ENCODE measurements around the gene ARHGEF40.
"Not testable (repeated sequence)": the region's sequence is repeated elsewhere in the genome, so short reads cannot be mapped to it uniquely, and the experiment has no call there.

The ARHGEF40 gene

DNA sequence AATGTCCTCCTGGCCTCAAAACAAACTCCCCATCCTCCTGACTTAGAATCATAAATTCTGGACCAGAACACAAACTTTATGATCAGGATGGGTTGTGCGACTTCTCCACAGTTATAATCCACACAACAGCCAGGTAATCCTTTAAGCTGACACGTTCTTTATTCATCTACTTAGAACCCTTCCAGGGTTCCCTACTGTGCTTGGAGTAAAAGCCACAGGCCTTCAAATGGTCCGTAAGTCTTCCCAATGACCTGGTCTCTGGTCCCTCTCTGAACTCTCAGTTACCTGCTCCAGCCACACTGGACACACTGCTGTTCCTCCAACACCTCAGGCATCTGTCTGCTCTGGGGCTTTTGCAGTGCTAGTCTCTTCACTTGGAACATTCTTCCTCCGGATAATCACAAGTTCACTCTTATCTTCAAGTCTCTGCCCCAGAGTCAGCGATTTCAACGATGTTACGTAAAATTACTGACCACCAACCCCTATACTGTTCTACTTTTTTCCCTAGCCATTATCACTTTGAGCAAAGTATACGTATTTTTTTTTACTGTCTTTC lies 29.7 kb upstream of the ARHGEF40 start:
- no peak for DNase-seq

DNA sequence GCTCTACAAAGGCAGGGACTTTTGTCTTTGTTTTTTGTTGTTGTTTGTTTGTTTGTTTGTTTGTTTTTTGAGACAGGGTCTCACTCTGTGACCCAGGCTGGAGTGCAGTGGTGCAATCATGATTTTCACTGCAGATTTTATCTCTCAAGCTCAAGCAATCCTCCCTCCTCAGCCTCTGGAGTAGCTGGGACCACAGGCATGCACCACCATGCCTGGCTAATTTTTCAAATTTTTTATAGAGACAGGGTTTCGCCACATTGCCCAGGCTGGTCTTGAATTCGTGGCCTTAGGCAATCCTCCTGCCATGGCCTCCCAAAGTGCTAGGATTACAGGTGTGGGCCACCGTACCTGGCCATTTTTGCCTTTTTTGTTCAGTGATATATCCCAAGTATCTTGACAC lies 29.2 kb upstream of the ARHGEF40 start:
- DNase-seq: not testable (repeated sequence)

DNA sequence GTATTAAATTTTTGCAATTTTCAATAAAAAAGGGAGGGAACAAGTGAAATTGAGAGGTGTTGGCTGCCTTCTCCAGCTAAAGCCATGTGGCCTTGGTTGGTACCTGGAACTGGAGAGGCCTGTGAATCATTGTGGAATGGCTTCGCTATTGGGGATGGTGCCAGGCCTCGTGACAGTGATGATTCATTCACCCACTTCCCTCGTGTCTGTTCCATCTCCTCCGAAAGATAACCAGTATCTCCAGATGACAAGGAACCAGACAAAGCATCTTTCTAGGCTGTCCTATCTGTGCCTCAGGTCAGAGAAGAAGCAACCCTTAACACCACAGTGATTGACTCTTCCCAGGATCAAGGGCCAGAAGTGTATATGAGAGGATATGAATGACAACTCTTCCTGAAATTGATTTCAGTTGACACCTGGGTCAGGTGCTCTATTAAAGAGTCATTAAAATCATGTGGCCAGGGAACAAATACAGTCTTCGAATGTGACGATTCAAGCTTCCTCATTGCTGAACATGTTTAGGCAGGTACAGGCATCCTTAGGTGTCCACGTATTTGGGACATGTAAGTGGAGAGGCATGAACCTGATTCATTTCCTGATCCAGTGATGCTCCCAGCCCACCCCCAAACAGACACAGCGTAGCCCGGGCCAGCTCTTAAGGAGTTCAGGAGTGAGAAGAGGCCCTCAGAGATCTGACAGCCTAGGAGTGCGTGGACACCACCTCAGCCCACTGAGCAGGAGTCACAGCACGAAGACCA lies 28.2 kb upstream of the ARHGEF40 start, which contains the start of gene RNASE7:
RNASE7 (plus strand) TSS at position 687 of the 758 bp plus-strand sequence. CDS start 631 bp downstream, outside the sequence.
- no peak for DNase-seq

DNA sequence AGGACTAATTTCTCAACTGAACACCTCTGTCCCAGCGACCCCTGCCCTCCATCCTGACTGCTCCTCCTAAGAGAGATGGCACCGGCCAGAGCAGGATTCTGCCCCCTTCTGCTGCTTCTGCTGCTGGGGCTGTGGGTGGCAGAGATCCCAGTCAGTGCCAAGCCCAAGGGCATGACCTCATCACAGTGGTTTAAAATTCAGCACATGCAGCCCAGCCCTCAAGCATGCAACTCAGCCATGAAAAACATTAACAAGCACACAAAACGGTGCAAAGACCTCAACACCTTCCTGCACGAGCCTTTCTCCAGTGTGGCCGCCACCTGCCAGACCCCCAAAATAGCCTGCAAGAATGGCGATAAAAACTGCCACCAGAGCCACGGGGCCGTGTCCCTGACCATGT lies 27.2 kb upstream of the ARHGEF40 start:
- no peak for DNase-seq

DNA sequence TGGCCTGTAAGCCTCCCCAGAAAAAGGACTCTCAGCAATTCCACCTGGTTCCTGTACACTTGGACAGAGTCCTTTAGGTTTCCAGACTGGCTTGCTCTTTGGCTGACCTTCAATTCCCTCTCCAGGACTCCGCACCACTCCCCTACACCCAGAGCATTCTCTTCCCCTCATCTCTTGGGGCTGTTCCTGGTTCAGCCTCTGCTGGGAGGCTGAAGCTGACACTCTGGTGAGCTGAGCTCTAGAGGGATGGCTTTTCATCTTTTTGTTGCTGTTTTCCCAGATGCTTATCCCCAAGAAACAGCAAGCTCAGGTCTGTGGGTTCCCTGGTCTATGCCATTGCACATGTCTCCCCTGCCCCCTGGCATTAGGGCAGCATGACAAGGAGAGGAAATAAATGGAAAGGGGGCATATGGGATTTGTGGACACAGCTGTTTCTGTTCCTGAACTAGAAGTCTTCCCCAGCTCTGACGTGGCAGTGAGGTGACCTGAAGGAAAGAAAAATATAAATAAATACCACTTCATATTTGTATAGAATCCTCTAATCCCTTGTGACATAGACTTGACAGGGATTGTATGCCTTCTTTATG lies 26.6 kb upstream of the ARHGEF40 start:
- no peak for DNase-seq

DNA sequence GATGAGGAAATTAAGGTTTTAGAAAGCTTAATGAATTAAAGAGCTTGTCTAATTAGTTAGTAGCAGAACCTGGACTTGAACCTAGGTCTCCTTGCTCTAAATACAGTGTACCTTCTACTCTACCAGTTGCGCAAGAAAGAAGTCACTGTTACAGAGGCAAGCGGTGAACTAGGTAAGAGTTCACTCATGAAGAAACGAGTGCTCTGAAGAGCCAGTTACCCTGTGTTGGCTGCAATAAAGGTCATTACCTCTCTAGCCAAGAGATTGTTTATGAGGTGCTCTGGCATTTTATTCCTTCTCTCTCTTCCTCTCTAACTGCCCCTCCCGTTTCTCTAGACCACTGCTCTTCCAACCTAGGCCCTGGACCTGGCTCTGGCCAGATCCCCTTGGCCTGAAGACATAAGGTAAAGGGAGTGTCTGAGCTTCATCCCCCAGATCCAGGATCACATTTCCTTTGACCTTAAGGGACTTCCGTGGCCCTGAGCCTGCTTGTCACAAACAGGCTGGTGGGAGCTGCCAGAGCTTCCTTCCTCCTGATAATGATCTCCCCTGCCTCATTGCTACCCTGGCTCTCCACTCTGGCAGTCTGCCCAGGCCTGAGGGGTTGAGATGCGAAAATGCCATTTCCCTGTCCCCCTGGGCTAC lies 26.0 kb upstream of the ARHGEF40 start:
- DNase-seq: no peak

DNA sequence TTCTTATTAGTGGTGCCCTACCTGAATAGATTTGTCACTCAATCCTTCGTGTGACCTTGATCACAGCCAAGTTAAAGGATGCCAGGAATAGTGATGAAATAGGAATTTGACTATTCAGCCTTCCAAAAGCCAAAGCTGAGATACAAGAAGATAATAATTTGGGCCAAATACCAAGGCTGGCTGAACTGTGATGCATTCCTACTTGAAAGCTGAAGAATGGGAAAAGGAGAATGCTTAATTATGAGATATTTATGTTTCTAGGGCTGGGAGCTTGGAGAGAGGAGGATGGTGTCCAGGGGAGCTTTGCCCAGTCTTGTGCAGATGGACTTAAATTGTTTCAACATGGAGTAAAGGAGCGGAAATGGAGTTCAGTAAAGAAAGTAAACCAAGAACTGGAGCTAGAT lies 22.7 kb upstream of the ARHGEF40 start:
- DNase-seq: no peak

DNA sequence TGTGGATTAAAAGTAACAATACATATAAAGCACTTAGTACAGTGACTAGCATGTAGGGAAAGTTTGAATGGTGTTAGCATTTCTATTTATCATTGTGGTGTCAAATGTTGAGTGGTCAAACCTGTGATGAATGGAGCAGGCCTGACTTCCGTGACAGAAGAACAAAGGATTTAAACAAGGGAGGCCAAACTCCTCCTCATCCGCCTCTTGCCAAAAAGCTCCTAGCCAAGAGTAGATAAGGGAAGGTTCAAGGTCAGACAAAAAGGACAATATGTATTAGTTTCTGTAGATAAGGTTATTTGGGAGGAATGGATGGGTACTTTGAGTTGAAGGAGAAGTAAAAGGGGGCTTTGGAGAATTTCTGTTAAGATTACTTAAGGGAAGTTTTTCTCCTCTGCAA lies 21.5 kb upstream of the ARHGEF40 start:
- DNase-seq: no peak

DNA sequence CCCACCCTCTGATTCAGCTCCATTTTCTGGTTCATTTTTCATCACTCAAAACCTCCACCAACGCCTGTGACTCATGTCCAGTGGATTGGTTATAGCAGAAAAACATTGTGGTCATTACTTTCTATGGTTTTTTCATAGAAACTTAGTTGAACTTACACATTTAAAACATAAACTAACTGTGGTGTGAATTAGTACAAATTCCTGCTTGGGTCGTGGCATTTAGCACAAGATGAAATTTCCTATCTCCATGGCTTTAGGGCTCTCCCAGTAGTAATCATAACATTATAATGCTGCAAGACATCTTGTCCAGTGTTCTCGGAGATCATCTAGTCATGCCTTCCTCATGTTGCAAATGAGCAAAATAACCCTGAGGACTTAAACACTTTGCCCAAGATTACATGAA lies 20.8 kb upstream of the ARHGEF40 start:
- no peak for DNase-seq

DNA sequence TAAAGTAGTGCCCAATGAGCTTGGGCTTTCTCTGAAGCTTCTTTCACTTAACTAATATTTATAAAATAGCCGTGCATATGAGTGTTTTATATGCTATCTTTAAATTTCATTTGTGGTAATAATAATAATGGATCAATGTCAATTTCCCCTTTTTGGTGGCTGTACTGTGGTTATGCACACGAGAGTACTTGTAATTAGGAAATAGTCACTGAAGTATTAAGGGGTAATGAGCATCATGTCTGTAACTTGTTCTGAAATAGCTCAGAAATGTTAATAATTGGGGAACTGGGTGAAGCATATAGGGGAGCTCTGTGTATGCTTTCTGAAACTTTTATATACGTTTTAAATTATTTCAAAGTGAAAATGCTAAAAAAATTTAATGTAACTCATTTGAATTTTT lies 19.5 kb upstream of the ARHGEF40 start:
- no peak for DNase-seq

DNA sequence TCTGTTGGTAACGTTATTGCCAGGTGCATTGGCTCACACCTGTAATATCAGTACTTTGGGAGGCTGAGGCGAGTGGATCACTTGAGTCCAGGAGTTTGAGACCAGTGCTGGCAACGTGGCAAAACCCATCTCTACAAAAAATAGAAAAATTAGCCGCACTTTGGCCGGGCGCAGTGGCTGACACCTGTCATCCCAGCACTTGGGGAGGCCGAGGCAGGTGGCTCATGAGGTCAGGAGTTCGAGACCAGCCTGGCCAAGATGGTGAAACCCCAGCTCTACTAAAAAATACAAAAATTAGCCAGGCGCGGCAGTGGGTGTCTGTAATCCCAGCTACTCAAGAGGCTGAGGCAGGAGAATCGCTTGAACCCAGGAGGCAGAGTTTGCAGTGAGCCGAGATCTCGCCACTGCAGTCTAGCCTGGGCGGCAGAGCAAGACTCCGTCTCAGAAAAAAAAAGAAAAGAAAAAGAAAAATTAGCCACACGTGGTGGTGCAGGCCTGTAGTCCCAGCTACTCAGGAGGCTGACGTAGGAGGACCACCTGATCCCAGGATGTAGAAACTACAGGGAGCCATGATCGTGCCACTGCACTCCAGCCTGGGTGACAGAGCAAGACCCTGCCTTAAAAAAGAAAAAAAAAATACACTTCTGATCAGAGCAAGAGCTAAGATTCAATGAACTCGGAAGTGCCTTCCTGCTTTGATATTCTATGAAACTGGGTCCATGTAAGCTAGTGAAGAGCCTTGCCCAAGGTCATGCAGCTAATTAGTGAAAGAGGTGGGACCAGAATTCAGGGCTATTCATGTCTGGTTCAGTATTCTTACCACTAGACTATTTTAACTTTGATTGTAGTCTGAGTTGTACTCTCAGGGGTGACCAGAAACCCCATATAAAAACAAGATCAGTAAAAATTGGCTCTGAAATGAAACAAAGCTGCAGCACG lies 16.7 kb upstream of the ARHGEF40 start:
- DNase-seq: no peak

DNA sequence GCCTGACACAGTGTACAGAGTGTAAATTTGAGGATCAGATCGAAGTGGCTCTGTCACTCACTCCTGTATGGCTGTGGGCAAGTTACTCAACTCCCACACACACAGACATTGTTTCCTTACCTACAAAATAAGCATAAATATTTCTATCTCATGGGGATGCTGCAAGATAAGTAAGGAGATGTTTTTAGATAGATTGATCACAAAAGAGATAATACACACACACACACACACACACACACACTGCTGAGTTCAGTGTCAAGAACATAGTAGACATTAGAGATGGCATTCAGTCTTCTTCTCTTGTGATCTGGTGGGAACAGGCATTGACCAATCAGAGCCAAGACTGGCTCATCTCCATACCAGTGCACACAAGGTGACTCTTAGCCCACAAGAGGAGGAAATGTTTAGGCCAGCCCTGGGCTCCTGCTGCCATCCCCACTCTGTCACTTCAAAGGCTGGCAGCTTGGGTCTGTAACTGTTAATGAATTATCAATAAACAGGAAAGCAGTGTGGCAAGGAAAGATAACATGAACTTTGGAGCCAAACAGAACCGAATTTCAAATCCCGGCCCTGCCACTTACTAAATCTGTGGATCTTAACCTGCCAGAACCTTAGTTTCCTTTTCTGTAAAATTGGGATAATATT lies 15.9 kb upstream of the ARHGEF40 start:
- no peak for DNase-seq

DNA sequence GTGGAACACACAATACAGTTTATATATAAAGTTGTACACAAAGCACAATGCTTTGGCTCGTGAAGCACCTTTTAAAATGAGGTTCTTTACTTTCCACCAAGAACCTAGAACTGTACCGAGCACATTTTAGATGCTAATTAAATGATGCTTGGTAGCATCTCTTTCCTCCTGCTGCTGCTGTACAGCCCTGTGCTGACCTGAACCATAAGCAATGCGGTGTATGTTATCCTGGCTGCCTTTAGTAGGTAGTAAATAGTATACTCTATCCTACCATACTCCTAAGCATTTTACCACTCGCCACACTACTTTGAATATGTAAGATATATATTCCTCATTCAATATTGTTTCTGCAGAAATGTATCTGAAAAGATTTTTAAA lies 15.3 kb upstream of the ARHGEF40 start:
- DNase-seq: no peak

DNA sequence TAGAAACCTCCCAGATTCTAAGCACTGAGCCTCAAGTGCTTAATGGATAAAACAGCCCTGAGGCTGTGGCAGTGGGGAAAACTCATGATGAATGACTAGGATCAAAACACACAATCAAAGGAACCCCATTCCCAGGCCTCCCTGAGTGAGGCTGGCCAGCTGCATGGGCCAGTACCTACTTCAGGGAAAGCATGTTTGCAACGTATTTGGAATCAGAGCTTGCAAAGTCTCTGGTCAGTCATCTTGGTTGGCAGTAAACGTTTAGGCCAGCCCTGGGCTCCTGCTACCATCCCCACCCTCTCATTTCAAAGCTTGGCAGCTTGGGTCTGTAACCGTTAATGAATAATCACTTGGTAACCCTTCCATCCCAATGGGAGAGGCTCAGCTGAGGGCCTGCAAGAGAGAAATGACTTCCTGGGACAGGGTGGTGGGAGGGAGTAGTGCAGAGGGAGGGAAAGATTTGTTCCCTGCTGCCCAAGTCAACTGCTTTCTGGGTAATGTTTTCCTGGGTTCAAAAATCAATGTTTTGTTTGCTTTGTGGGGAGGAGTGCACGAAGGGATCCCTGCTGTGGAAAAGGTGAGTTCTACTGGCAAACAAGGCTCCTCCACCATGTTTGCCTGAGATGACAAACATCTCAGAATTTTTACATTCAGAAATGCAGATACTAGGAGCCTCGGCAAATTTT lies 14.5 kb upstream of the ARHGEF40 start:
- DNase-seq: no peak

DNA sequence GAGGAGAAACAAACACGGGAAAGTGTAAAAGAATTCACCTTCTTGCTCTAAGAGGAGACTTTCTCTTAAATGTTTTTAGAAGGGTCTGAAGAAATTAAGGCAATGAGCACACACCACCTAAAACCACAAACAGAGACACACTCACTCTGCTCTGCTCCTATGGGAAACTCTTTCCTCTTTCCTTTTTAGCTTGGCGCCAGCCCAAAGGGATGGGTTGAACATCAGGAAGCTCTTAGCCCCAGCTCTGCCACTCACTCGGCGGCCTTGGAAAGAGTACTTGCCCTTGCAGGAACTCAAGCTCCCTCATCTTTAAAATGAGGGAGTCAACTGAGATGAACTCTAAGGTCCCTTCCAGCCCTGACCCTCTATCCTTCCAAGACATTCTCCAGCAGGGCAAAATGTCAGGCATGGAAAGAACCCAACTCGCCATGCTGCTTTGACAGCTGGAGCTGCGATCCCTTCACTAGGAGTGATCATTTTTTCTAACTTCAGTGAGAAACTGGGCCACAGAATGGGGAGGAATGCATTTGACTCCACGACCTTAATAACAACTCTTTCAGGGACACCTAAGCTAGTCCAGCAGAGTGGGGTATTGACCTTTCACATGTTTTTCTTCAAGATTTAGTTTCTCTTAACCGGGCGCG lies 13.5 kb upstream of the ARHGEF40 start:
- no peak for DNase-seq

DNA sequence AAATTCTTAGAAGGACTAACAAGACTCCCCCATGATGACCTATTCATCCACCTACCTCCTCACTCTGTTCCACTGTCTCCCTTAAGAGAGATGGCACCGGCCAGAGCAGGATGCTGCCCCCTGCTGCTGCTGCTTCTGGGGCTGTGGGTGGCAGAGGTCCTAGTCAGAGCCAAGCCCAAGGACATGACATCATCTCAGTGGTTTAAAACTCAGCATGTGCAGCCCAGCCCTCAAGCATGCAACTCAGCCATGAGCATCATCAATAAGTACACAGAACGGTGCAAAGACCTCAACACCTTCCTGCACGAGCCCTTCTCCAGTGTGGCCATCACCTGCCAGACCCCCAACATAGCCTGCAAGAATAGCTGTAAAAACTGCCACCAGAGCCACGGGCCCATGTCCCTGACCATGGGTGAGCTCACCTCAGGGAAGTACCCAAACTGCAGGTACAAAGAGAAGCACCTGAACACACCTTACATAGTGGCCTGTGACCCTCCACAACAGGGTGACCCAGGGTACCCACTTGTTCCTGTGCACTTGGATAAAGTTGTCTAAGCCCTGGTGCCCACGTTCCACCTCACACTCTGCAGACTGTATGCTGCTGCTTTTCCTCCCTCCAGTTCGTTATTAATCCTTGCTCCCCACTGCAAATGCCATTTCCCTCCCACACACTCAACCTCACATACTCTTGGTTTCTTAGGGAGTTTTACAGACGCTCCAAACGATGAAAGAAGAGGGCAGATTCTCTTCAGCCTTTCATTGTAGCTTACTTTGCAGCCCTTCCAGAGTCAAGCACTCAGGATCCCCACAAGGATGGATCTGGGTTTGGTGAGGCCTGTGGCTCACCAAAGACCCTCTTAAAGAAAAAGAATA lies 12.1 kb upstream of the ARHGEF40 start, which contains the start of gene RNASE8:
RNASE8 (plus strand) TSS at position 20 of the 873 bp plus-strand sequence; CDS start at position 91, 71 bp downstream.
- DNase-seq: no peak

DNA sequence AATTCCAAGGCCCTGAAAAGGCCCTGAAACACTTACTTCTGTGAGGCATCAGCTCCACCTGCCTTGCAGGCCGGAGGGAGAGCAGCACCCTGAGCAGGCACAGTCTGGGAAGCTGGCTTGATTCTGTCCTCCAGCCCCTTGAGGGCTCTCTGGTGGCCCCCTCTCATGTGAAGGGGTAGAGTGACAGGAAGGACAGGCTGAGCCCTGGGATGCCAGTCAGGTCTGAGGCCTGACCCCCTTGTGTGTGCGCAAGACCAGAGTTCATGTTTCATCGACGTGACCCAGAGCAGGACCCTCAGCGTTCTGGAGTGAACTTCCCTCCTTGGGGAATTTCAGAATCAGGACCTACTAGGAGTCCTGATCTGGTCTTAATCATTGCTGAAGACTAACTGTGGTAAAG lies 11.2 kb upstream of the ARHGEF40 start:
- DNase-seq: no peak

DNA sequence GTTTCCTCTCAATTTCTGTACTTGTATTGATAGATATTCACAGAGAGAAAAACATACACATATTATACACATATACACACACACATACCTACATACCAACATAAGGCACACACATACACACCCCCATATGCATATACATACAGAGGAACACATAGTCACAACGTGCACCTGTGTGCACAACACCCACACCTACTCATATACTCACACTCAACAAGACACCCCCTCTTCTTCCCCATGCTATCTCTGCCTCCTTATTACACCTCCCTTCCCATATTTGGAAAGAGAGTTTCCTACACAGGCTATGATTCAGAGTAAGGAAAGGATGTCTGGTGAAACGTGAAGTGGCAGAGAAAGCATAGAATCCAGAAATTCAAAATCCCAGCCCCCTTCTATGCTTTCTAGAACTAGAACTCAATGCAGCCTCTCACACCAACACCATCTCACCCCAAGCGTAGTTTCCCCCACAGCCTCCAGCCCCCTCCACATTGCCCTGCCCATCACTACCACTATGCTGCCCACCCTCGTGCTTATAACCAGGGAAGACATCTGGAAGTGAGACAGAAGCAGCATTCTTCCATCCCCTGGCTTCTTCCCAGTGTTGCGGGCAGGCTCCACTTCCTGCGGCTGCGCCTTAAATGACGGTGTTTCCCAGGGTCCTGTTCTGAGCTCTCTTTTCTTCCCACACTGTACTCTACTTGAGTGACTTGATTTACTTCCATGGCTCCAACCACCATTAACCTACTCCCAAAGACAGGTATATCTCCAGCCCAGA lies 10.1 kb upstream of the ARHGEF40 start:
- DNase-seq: no peak

All from T-helper 1 cell (primary cell).